ENCODE results near the gene IDNK.

The IDNK gene

GRCh38 chr9:83662933-83663332, 40.0 kb downstream of the IDNK start:
- no peak overlapping the region for H3K4me3 ChIP-seq (ENCODE audit: low read depth, low read length)
- no peak for TF ChIP-seq CTCF (IDR thresholded peaks at IDR 0.05; ENCODE audit: insufficient read depth, low read depth, low read length, missing control alignments)
- no peak for DNase-seq (ENCODE audit: low read depth)

GRCh38 chr9:83665580-83666200, 42.7 kb downstream of the IDNK start:
- no peak for TF ChIP-seq CTCF (IDR thresholded peaks at IDR 0.05; ENCODE audit: insufficient read depth, low read depth, low read length, missing control alignments)
- H3K4me3 ChIP-seq (ENCODE audit: low read depth, low read length): no peak overlapping the region
- DNase-seq (ENCODE audit: low read depth): peak; percentile 30

DNA sequence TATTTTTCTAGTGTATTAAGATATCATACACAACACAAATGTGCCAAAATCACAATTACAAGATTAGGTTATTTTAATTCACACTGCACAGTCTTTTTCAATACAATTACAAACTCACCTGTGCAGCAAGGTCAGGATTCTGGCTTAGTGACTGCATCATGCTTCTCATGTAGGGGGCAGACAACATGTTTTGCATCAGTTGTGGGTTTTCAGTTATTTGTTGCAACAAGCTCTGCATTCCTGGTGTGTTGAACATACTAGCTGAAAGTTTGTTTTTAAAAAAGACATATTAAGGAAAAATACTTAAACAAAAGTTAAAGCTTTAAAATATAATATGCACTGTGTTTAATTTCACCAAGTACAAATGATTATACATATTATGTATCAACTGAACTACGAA, 46.1 kb downstream of the IDNK start:
- H3K4me3 ChIP-seq (ENCODE audit: low read depth, low read length): no peak overlapping the region
- TF ChIP-seq CTCF (IDR thresholded peaks at IDR 0.05; ENCODE audit: insufficient read depth, low read depth, low read length, missing control alignments): no peak
- no peak for DNase-seq (ENCODE audit: low read depth)

- no peak overlapping the region for H3K4me3 ChIP-seq (ENCODE audit: low read depth, low read length)
- no peak for DNase-seq (ENCODE audit: low read depth)
- TF ChIP-seq CTCF (IDR thresholded peaks at IDR 0.05; ENCODE audit: insufficient read depth, low read depth, low read length, missing control alignments): no peak
Observed at GRCh38 chr9:83670381-83670780, 47.4 kb downstream of the IDNK start.

- no peak for TF ChIP-seq CTCF (IDR thresholded peaks at IDR 0.05; ENCODE audit: insufficient read depth, low read depth, low read length, missing control alignments)
- no peak for DNase-seq (ENCODE audit: low read depth)
Observed at GRCh38 chr9:83671451-83671850, 48.5 kb downstream of the IDNK start.

GRCh38 chr9:83675466-83675865, 52.5 kb downstream of the IDNK start:
- TF ChIP-seq CTCF (IDR thresholded peaks at IDR 0.05; ENCODE audit: insufficient read depth, low read depth, low read length, missing control alignments): no peak
- DNase-seq (ENCODE audit: low read depth): no peak
- H3K4me3 ChIP-seq (ENCODE audit: low read depth, low read length): no peak overlapping the region

More at GRCh38 chr9:83671451-83671850, 48.5 kb downstream of the IDNK start:
- no peak overlapping the region for H3K4me3 ChIP-seq (ENCODE audit: low read depth, low read length)

DNA sequence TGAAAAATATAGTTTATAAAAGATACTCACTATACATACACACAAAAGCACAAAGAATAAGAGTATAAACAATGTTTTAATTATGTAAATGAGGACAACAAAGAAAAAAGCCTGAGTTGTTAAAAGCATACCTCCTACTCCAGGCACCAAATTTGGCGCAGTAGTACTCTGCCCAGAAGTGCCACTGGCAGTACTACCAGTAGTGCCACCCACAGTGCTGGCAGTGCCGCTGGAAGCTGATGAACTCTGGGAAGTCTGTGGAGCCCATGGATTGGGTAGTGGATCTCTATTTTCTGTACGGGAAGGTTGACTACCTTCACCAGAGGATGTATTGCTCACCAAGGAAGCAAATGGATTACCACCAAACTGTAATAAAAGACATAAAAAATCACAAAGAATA, 54.7 kb downstream of the IDNK start:
- no peak for TF ChIP-seq CTCF (IDR thresholded peaks at IDR 0.05; ENCODE audit: insufficient read depth, low read depth, low read length, missing control alignments)
- no peak for DNase-seq (ENCODE audit: low read depth)
- H3K4me3 ChIP-seq (ENCODE audit: low read depth, low read length): no peak overlapping the region
